IMR-90 (cell line): ENCODE results near the gene TRA2A. TPM values are rescaled to one million over a fixed set of nuclear protein-coding genes. Genes with fewer than 3 reads are reported as not detected.

ENCODE experiments used
- ATAC-seq: fragments of 200-7000 bp; cut with Tn5 transposase; 2 replicates; pipeline ENCODE4 v1.9.1; 2020; ENCODE audit warnings: low read depth, mild to moderate bottlenecking, moderate library complexity
- BruUV-seq: library from RNA; stranded (reverse); fragments of 400-500 nt; replicated peaks from 2 replicates; lab custom pipeline; 2021; lab: Mats Ljungman, UMichigan
- CTCF ChIA-PET: fragments of 300-600 bp; formaldehyde crosslinking; extraction: SDS; loops from one replicate; lab custom pipeline; 2021; ENCODE audit warnings: antibody characterized with exemption; lab: Yijun Ruan, JAX
- POLR2A ChIA-PET: fragments of 300-600 bp; sonication (Branson Sonifier 250); formaldehyde crosslinking; loops from one replicate; lab custom pipeline; 2022; ENCODE audit warnings: antibody characterized with exemption; ENCODE audit not compliant: unreplicated experiment; lab: Charles Lee
- DNase-seq: peaks from one replicate; pipeline ENCODE4 v3.0.0; 2013
- H2AFZ ChIP-seq: replicated peaks from 2 replicates; pipeline ENCODE3; 2013; ENCODE audit warnings: low read length, mild to moderate bottlenecking; ENCODE audit not compliant: poor library complexity
- H2AK5ac ChIP-seq: 2 replicates; pipeline ENCODE4 v1.6.1; 2013; ENCODE audit warnings: low read depth, low read length, inconsistent platforms
- H2AK9ac ChIP-seq: replicated peaks from 2 replicates; pipeline ENCODE3; 2013; ENCODE audit warnings: mild to moderate bottlenecking, low read depth, low read length, moderate library complexity; ENCODE audit not compliant: poor library complexity
- H2BK120ac ChIP-seq: 2 replicates; pipeline ENCODE4 v1.6.1; 2013; ENCODE audit warnings: low read depth, low read length, inconsistent platforms
- H2BK15ac ChIP-seq: 3 replicates; pipeline ENCODE4 v1.6.1; 2013; ENCODE audit warnings: low read depth, low read length, inconsistent platforms
- H2BK20ac ChIP-seq: 2 replicates; pipeline ENCODE4 v1.6.1; 2013; ENCODE audit warnings: low read depth, mild to moderate bottlenecking, inconsistent platforms, low read length, moderate library complexity
- H2BK5ac ChIP-seq: 2 replicates; pipeline ENCODE4 v1.6.1; 2013; ENCODE audit warnings: mild to moderate bottlenecking, low read depth, low read length, inconsistent platforms; ENCODE audit not compliant: poor library complexity, severe bottlenecking
- H3K14ac ChIP-seq: replicated peaks from 2 replicates; pipeline ENCODE4 v1.6.1; 2013; ENCODE audit warnings: low read depth, low read length, inconsistent platforms
- H3K18ac ChIP-seq: 2 replicates; pipeline ENCODE4 v1.6.1; 2013; ENCODE audit warnings: low read depth, low read length, control low read depth
- H3K23ac ChIP-seq: 2 replicates; pipeline ENCODE4 v1.6.1; 2013; ENCODE audit warnings: low read depth, low read length, inconsistent platforms
- H3K27ac ChIP-seq: 2 replicates; pipeline ENCODE4 v1.5.1; 2013; ENCODE audit warnings: mild to moderate bottlenecking, control low read depth, low read length; ENCODE audit not compliant: insufficient read depth
- H3K27me3 ChIP-seq: 2 replicates; pipeline ENCODE4 v1.6.1; 2013; ENCODE audit warnings: low read length; ENCODE audit not compliant: control insufficient read depth, insufficient read depth
- H3K36me3 ChIP-seq: 2 replicates; pipeline ENCODE4 v1.6.1; 2013; ENCODE audit warnings: low read length, mixed read lengths; ENCODE audit not compliant: control insufficient read depth, insufficient read depth
- H3K4ac ChIP-seq: 2 replicates; pipeline ENCODE4 v1.6.1; 2013; ENCODE audit warnings: low read depth, low read length, inconsistent platforms
- H3K4me1 ChIP-seq: 2 replicates; pipeline ENCODE4 v1.6.1; 2013; ENCODE audit warnings: low read length, mixed read lengths; ENCODE audit not compliant: control insufficient read depth, insufficient read depth
- H3K4me2 ChIP-seq: 2 replicates; pipeline ENCODE4 v1.6.1; 2013; ENCODE audit warnings: low read depth, mild to moderate bottlenecking, control low read depth, low read length, moderate library complexity
- H3K4me3 ChIP-seq: 2 replicates; pipeline ENCODE4 v1.5.1; 2013; ENCODE audit warnings: low read depth, mild to moderate bottlenecking, control low read depth, low read length, moderate library complexity; ENCODE audit not compliant: insufficient read depth
- H3K56ac ChIP-seq: 2 replicates; pipeline ENCODE4 v1.6.1; 2013; ENCODE audit warnings: low read length, inconsistent platforms; ENCODE audit not compliant: insufficient read depth; ENCODE audit errors: extremely low read depth
- H3K79me1 ChIP-seq, 2 experiments: 2 replicates each; pipeline ENCODE4 v1.6.1; 2013; ENCODE audit warnings: low read length in 2 of 2, inconsistent platforms in 1 of 2, low read depth in 1 of 2
- H3K9ac ChIP-seq: 2 replicates; pipeline ENCODE4 v1.6.1; 2013; ENCODE audit warnings: low read depth, low read length, control low read depth
- H3K9me1 ChIP-seq: 2 replicates; pipeline ENCODE4 v1.6.1; 2013; ENCODE audit warnings: low read length, inconsistent platforms; ENCODE audit not compliant: insufficient read depth
- H3K9me3 ChIP-seq: 2 replicates; pipeline ENCODE4 v1.6.1; 2013; ENCODE audit warnings: low read length; ENCODE audit not compliant: control insufficient read depth, insufficient read depth
- H4K20me1 ChIP-seq: 2 replicates; pipeline ENCODE4 v1.6.1; 2013; ENCODE audit warnings: low read length, inconsistent platforms; ENCODE audit not compliant: insufficient read depth
- H4K5ac ChIP-seq: 2 replicates; pipeline ENCODE4 v1.6.1; 2013; ENCODE audit warnings: mild to moderate bottlenecking, low read depth, low read length, control low read depth
- H4K8ac ChIP-seq, 2 experiments: 2 replicates each; pipeline ENCODE4 v1.6.1; 2013; ENCODE audit warnings: low read depth in 2 of 2, low read length in 2 of 2, control low read depth in 1 of 2, inconsistent platforms in 1 of 2
- H4K91ac ChIP-seq: 2 replicates; pipeline ENCODE4 v1.6.1; 2013; ENCODE audit warnings: low read depth, low read length, inconsistent platforms; ENCODE audit not compliant: insufficient read depth
- ELK1 ChIP-seq: fragments of 150-350 bp; IDR thresholded peaks from 2 replicates; pipeline ENCODE4 v1.6.1; 2016; ENCODE audit warnings: low read depth, mild to moderate bottlenecking, low read length, moderate library complexity, borderline replicate concordance
- USF2 ChIP-seq: fragments of 150-350 bp; IDR thresholded peaks from 2 replicates; pipeline ENCODE4 v1.6.1; 2017; ENCODE audit warnings: mild to moderate bottlenecking, antibody characterized with exemption, low read length, low read depth
- WGBS, 2 experiments: methylation state at CpG; one replicate each; pipeline versions ENCODE4 v1.1.5 to v1.1.7; 2013; ENCODE audit warnings: missing lambda C conversion rate in 2 of 2; ENCODE audit not compliant: insufficient read length in 1 of 2; ENCODE audit errors: extremely low coverage in 2 of 2; 5-methylcytosine and 5-hydroxymethylcytosine counted together
- dilution Hi-C: fragments of 300-500 bp; cut with HindIII; formaldehyde crosslinking; loops from one replicate; pipeline ENCODE4 v1.14.3; 2018; ENCODE audit warnings: low sequenced_read_pairs; ENCODE audit not compliant: unreplicated experiment
- in situ Hi-C: fragments of 300-500 bp; cut with MboI; formaldehyde crosslinking; loops from 3 replicates; pipeline ENCODE4 v1.14.3; 2019; ENCODE audit warnings: low sequenced_read_pairs, inconsistent platforms, mixed read lengths
- intact Hi-C: fragments of 100-400 bp; cut with micrococcal nuclease; formaldehyde crosslinking; loops from 2 replicates; pipeline ENCODE4 v1.10.0; 2022
- polyA plus RNA-seq, 3 experiments: library from polyadenylated mRNA; depleted of rRNA; stranded (reverse); fragments of >200 nt; gene quantifications; 2 replicates each; pipeline ENCODE4 v1.2.3, GENCODE V29; 2012; ENCODE audit warnings: low replicate concordance in 1 of 3
- total RNA-seq: library from RNA; depleted of rRNA; stranded (reverse); fragments of >200 nt; gene quantifications from 2 replicates; pipeline ENCODE4 v1.2.3, GENCODE V29; 2012
- TF ChIP-seq, protein P1 (sequence below): conservative IDR thresholded peaks from 2 replicates; pipeline ENCODE4 v1.5.1; 2012; ENCODE audit warnings: mild to moderate bottlenecking, low read depth, low read length, improper control_type of control experiment

The TRA2A gene
- total and polyA plus RNA-seq, 2 of the 4 experiments (the other 2 are of a cell fraction), result 44.3 to 77.3 TPM

GRCh38 chr7:23494009-23494408, 37.8 kb downstream of the TRA2A start:
- CTCF ChIA-PET, result no interaction called here
- no peak for ATAC-seq
- WGBS, 2 experiments, result no CpG with 5 or more reads among the region's 9 CpGs

More at GRCh38 chr7:23494009-23494408, 37.8 kb downstream of the TRA2A start:
- BruUV-seq, result no TSS peak
- Histone ChIP-seq H3K56ac (no peak overlapping the region), H4K91ac (no peak overlapping the region), H2BK120ac (no peak overlapping the region), H3K36me3 (peaks cover 2% of the 10 kb centered on the region; the same call in 1 of the 2 replicates), H2BK20ac (no peak overlapping the region), H4K5ac (no peak overlapping the region), H3K79me1 (peaks cover 4 to 24% of the 10 kb centered on the region in 2 experiments; a peak in 3 of 4 replicates), H3K18ac (no peak overlapping the region), H3K4me2 (no peak overlapping the region), H3K27ac (no peak overlapping the region), H3K9me3 (no peaks in the 10 kb centered on the region), H3K9ac (no peak overlapping the region), H2BK5ac (no peak overlapping the region), H3K4ac (no peak overlapping the region), H2AK9ac (no peak overlapping the region), H3K4me1 (0 out of 2 replicates have a peak, but pooled peaks cover 2% of the 10 kb centered on the region), H3K14ac (no peak overlapping the region), H3K27me3 (no peaks in the 10 kb centered on the region), H2AFZ (no peak overlapping the region), H3K23ac (no peak overlapping the region), H2AK5ac (no peak overlapping the region), H4K8ac (no peak overlapping the region), H2BK15ac (no peak overlapping the region), H3K4me3 (no peak overlapping the region), H3K9me1 (no peaks in the 10 kb centered on the region), H4K20me1 (no peaks in the 10 kb centered on the region)
- dilution Hi-C loops (no loop called here), intact Hi-C loops (no loop called here), in situ Hi-C loops (no loop called here)
- TF ChIP-seq USF2 (no peak), ELK1 (no peak)
- TF ChIP-seq, protein P1, sequence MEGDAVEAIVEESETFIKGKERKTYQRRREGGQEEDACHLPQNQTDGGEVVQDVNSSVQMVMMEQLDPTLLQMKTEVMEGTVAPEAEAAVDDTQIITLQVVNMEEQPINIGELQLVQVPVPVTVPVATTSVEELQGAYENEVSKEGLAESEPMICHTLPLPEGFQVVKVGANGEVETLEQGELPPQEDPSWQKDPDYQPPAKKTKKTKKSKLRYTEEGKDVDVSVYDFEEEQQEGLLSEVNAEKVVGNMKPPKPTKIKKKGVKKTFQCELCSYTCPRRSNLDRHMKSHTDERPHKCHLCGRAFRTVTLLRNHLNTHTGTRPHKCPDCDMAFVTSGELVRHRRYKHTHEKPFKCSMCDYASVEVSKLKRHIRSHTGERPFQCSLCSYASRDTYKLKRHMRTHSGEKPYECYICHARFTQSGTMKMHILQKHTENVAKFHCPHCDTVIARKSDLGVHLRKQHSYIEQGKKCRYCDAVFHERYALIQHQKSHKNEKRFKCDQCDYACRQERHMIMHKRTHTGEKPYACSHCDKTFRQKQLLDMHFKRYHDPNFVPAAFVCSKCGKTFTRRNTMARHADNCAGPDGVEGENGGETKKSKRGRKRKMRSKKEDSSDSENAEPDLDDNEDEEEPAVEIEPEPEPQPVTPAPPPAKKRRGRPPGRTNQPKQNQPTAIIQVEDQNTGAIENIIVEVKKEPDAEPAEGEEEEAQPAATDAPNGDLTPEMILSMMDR, result no peak
- DNase-seq, result no peak
- POLR2A ChIA-PET, result no interaction called here
